Renal pelvis (tissue), 12 donors: ENCODE measurements around the gene ABLIM3. TPM values are rescaled to one million over a fixed set of nuclear protein-coding genes. Genes with fewer than 3 reads are reported as not detected.
A peak's percentile ranks its signal among the peaks of the same experiment; 100 is the strongest.

Source experiments
- DNase-seq: peaks from one replicate; pipeline ENCODE4 v3.0.0-alpha.2; 2013
- long read RNA-seq, 16 experiments: transcript quantifications; one replicate each; lab custom pipeline, GENCODE V29; 2026
- polyA plus RNA-seq, 3 donors: library from polyadenylated mRNA; unstranded; fragments of 120-200 nt; gene quantifications; one replicate each; pipeline ENCODE4 v1.2.1, GENCODE V29; 2013; ENCODE audit not compliant: insufficient read length in 3 of 3

ABLIM3 gene
- 1 to 10 TPM; 1.1 to 1.3 (median 1.3) TPM for polyA plus RNA-seq
- long read RNA-seq, donor 1: 0 reads
- long read RNA-seq, donor 2: 0 reads
- long read RNA-seq, donor 3: 0 reads
- long read RNA-seq, donor 4: 0 reads
- long read RNA-seq, donor 5: 0 reads
- long read RNA-seq, donor 6: 0 reads
- long read RNA-seq, donor 7: 0 reads
- long read RNA-seq, donor 8: 0 reads
- long read RNA-seq, donor 9: 0 reads
- long read RNA-seq, donor 10: 0 reads
- long read RNA-seq, donor 11: 0 reads
- long read RNA-seq, donor 12: 0 reads
- long read RNA-seq, donor 13: 0 reads
- long read RNA-seq, donor 14: 0 reads
- long read RNA-seq, donor 15: 0 reads
- long read RNA-seq, donor 16: 0 reads

GRCh38 chr5:149141224-149141956, at the start of gene ABLIM3:
Gene ABLIM3, plus strand, starts transcription at chr5:149141493. Its CDS starts 603 bp downstream, at chr5:149142096.
- peak; percentile 30 for DNase-seq

GRCh38 chr5:149093625-149094024, 47.7 kb upstream of the ABLIM3 start:
- DNase-seq: no peak

- DNase-seq: no peak
These were observed 46.3 kb upstream of the ABLIM3 start for GRCh38 chr5:149094996-149095395.

- DNase-seq: no peak
These were observed 41.4 kb upstream of the ABLIM3 start for GRCh38 chr5:149099920-149100319.

GRCh38 chr5:149100331-149100730, 41.0 kb upstream of the ABLIM3 start:
- no peak for DNase-seq

- DNase-seq: no peak
These were observed 32.5 kb upstream of the ABLIM3 start for GRCh38 chr5:149108651-149109280.

GRCh38 chr5:149110406-149110805, 30.9 kb upstream of the ABLIM3 start:
- DNase-seq: no peak

- DNase-seq: no peak
These were observed 27.6 kb upstream of the ABLIM3 start for GRCh38 chr5:149113669-149114068.

GRCh38 chr5:149114403-149115312, 26.6 kb upstream of the ABLIM3 start:
- peak; percentile 60 for DNase-seq

GRCh38 chr5:149117970-149118369, 23.3 kb upstream of the ABLIM3 start:
- no peak for DNase-seq

- DNase-seq: no peak
These were observed 22.8 kb upstream of the ABLIM3 start for GRCh38 chr5:149118463-149118862.

- no peak for DNase-seq
These were observed 20.1 kb upstream of the ABLIM3 start for GRCh38 chr5:149121145-149121544.

GRCh38 chr5:149123211-149123610, 18.1 kb upstream of the ABLIM3 start:
- no peak for DNase-seq

- no peak for DNase-seq
These were observed 15.9 kb upstream of the ABLIM3 start for GRCh38 chr5:149125386-149125891.

- no peak for DNase-seq
These were observed 14.4 kb upstream of the ABLIM3 start for GRCh38 chr5:149126906-149127305.

GRCh38 chr5:149127394-149127955, 13.8 kb upstream of the ABLIM3 start:
- DNase-seq: no peak

GRCh38 chr5:149128023-149128875, 13.0 kb upstream of the ABLIM3 start:
- DNase-seq: no peak

- DNase-seq: no peak
These were observed 12.1 kb upstream of the ABLIM3 start for GRCh38 chr5:149129181-149129580.

GRCh38 chr5:149130121-149130914, 11.0 kb upstream of the ABLIM3 start:
- DNase-seq: no peak
